GM21515 (cell line): Measurements from ENCODE around the gene BRD3.
A peak's percentile ranks its signal among the peaks of the same experiment; 100 is the strongest.

Source experiments
- ATAC-seq: cut with Tn5 transposase; IDR thresholded peaks from one replicate; pipeline ENCODE4 v1.9.1; 2021; ENCODE audit not compliant: unreplicated experiment

Gene BRD3

GRCh38 chr9:134066913-134067851, 644 bp downstream of the BRD3 start:
- no peak for ATAC-seq

GRCh38 chr9:134066526-134066912, 1.3 kb downstream of the BRD3 start:
- ATAC-seq, result no peak

GRCh38 chr9:134065612-134066419, 2.0 kb downstream of the BRD3 start:
- ATAC-seq, result peak; percentile 30

- ATAC-seq, result no peak
Measured at GRCh38 chr9:134064711-134065110, 3.1 kb downstream of the BRD3 start.

- no peak for ATAC-seq
Measured at GRCh38 chr9:134063571-134064450, 4.0 kb downstream of the BRD3 start.

- ATAC-seq, result no peak
Measured at GRCh38 chr9:134063088-134063570, 4.7 kb downstream of the BRD3 start.

GRCh38 chr9:134062461-134063087, 5.3 kb downstream of the BRD3 start:
- no peak for ATAC-seq

- ATAC-seq, result no peak
Measured at GRCh38 chr9:134061688-134062371, 6.0 kb downstream of the BRD3 start.

- ATAC-seq, result no peak
Measured at GRCh38 chr9:134061019-134061687, 6.7 kb downstream of the BRD3 start.

- ATAC-seq, result no peak
Measured at GRCh38 chr9:134060546-134060945, 7.3 kb downstream of the BRD3 start.

GRCh38 chr9:134059661-134060395, 8.0 kb downstream of the BRD3 start:
- peak; percentile 65 for ATAC-seq

- ATAC-seq, result no peak
Measured at GRCh38 chr9:134059188-134059641, 8.6 kb downstream of the BRD3 start.

- ATAC-seq, result no peak
Measured at GRCh38 chr9:134058716-134059115, 9.1 kb downstream of the BRD3 start.

GRCh38 chr9:134057751-134058701, 9.8 kb downstream of the BRD3 start:
- ATAC-seq, result no peak

GRCh38 chr9:134057307-134057657, 10.5 kb downstream of the BRD3 start:
- no peak for ATAC-seq

GRCh38 chr9:134056483-134057306, 11.1 kb downstream of the BRD3 start:
- ATAC-seq, result no peak
